GM13976 (cell line): ENCODE results near the gene TLE3.

ENCODE experiments used
- DNase-seq: peaks from one replicate; pipeline ENCODE4 v3.0.0; 2012; ENCODE audit warnings: low spot score
- in situ Hi-C: fragments of 300-500 bp; cut with MboI; formaldehyde crosslinking; loops from one replicate; pipeline ENCODE4 v1.12.0; 2022; ENCODE audit warnings: low sequenced_read_pairs, mixed read lengths, inconsistent platforms; ENCODE audit not compliant: unreplicated experiment
- TF ChIP-seq, protein P1 (sequence below): IDR thresholded peaks from 2 replicates; pipeline ENCODE4 v1.5.1; 2012; ENCODE audit warnings: borderline replicate concordance, mild to moderate bottlenecking; ENCODE audit not compliant: insufficient read depth; ENCODE audit errors: extremely low read depth, missing control alignments, control extremely low read depth

TLE3 gene

DNA sequence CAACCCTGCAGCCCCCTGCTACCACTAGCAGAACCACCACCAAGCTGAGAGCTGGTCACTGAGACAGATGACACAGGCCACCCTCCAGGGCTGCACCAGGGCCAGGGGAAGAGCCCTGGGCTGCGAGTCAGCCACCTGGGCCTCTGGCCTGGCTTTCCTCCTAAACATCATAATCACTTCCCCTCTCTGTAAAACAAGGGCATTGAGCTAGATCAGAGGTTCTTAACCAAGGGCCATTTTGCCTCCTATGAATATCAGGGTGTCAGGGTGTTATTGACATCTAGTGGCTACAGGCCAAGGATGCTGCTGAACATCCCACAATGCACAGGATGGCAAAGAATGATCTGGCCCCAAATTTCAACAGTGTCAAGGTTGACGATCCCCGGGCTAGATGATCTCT, 25.2 kb downstream of the TLE3 start:
- in situ Hi-C loops = no loop called here
- TF ChIP-seq, protein P1, sequence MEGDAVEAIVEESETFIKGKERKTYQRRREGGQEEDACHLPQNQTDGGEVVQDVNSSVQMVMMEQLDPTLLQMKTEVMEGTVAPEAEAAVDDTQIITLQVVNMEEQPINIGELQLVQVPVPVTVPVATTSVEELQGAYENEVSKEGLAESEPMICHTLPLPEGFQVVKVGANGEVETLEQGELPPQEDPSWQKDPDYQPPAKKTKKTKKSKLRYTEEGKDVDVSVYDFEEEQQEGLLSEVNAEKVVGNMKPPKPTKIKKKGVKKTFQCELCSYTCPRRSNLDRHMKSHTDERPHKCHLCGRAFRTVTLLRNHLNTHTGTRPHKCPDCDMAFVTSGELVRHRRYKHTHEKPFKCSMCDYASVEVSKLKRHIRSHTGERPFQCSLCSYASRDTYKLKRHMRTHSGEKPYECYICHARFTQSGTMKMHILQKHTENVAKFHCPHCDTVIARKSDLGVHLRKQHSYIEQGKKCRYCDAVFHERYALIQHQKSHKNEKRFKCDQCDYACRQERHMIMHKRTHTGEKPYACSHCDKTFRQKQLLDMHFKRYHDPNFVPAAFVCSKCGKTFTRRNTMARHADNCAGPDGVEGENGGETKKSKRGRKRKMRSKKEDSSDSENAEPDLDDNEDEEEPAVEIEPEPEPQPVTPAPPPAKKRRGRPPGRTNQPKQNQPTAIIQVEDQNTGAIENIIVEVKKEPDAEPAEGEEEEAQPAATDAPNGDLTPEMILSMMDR = no peak
- no peak for DNase-seq

DNA sequence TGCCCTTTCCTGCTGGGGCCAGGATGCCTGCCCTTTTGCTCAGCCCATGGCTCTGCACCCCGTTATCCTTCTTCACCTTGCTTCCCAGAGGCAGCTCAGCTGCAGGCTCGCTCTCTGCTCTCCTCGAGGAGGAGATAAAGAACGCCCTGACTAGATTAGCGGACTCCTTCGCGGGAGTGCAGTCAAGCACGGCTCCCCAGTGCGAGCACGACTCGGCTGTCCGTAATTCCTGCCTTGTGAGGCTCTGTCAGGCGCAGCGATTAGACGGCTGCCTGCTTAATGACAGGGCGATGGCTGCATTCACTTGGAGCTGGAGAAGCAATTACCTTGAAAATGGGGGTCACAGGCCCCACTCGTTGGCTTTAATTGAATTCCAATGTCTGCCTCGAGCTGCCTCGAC, 25.9 kb downstream of the TLE3 start:
- in situ Hi-C loops = no loop called here
- no peak for DNase-seq
- TF ChIP-seq, protein P1 = no peak

DNA sequence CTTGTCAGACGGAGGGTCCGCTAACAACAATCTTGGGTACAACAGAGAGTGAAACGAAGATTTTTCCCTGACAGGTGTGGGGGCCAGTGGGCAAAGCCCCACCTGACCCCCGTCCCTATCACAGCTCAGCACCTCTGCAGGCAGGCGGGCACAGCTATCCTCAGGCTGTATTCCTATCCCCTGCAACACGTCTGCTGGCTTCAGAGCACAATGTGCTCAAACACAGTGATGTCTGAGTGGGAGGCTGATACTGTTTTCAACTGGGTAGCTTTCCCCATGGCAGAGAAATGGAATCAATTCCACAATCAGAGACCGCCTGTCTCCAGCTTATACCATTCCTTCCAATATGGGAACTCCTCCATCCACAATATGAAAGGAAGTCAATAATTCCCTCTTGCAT, 28.0 kb downstream of the TLE3 start:
- DNase-seq = no peak
- TF ChIP-seq, protein P1 = no peak
- in situ Hi-C loops = no loop called here

DNA sequence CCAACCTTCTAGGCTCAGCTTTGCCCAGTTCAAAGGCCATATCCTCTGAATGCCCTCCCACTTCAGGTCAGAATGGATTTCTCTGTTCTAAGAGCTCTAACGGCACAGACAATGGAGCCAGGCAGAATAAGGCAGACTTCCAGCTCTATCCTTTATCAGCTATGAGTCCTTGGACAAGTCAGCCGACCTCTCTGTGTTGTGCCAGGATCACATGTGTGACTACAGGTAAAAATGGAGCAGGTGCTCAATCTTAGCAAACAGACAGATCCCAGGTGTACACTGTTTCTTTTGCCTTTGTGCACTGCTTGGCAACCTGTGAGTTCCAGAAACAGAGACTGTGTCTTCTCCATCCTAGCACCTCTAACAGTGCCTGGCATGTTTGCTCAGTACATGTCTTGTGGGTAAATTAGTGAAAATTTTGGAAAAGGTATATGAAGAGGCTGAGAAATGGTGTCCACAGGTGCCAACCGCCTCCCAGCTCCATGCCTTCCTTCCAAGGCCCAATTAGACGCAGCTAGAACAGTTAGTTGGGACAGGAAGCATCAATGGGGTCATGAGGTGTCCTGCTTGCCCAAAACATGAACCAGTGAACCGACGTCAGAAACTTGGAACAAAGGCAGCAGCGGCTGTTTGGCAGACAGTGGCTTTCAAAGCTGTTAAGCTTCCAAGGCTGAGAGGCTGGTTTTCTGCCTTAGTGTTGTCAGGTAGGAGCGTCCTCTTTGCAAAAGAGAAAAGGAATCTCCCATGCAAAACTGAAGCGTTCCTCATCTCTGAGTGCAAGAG, 28.7 kb downstream of the TLE3 start:
- in situ Hi-C loops = no loop called here
- TF ChIP-seq, protein P1 = no peak
- no peak for DNase-seq

DNA sequence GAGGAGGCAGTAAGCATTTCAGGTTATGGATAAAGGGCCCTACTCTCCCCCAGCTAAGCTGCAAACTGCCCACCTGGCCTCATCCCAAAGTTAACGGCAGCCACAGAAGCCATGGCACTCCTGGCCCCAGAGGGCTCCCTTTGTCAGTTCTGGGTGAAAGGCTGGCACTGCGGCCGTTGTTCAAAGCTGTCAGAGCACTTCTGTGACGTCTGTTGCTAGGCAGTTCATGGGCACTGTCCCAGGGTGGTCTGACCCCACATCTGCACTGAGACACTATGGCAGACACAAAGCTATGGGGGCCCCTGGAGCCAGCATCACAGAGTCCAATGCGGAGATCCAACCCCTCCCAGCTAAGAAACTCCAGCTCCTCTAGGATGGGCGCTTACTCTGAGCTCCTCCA, 30.0 kb downstream of the TLE3 start:
- DNase-seq = no peak
- TF ChIP-seq, protein P1 = no peak
- in situ Hi-C loops = no loop called here

DNA sequence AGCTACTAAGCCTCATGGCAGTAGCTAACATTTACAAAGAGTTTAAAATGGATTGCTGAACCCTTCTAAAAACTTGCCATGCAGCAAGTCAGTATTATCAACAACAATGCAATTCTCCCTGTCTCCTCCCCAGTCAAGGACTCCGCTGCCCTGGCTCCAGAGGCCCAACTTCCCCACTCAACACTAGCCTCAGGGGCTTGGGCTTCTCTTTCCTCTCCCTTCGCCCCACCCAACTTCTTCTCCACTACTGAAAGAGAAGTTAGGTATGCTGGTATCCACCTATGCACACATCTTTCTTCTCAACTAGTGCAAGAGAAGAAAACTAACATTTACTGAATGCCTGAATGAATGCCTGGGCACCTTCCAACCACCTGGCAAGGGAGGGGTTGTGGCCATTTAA, 30.7 kb downstream of the TLE3 start:
- TF ChIP-seq, protein P1 = no peak
- in situ Hi-C loops = no loop called here
- no peak for DNase-seq
